Measurements from ENCODE around the gene TBC1D2. TPM values are rescaled to one million over a fixed set of nuclear protein-coding genes. Genes with fewer than 3 reads are reported as not detected.

The TBC1D2 gene
- total and polyA plus RNA-seq, 2 of the 4 experiments (the other 2 are of a cell fraction): 36.9 to 62.7 TPM

DNA sequence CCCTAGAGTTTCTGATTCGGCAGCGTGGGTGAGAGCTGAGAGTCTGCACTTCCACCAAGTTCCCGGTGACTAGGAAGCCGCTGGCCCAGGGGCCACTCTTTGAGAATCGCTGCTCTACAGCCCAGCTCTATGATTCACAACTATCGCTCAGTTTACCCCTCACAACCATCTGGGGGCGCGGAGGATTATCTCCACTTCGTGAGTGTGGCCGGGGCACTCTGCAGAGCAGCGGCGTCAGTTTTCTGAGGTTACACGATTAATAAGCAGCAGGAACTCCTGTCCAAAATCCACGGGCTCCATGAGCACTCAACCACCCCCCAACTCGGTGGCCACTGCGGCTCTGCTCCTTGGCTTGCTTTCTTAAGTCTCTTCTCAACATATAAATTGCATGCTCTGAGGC is 82.3 kb downstream of the TBC1D2 start:
- Histone ChIP-seq H3K9me1 (ENCODE audit: insufficient read depth, low read length) (0 out of 2 replicates have a peak, but pooled peaks cover 9% of the 10 kb centered on the region), H4K5ac (ENCODE audit: low read depth, low read length) (no peak overlapping the region), H3K4ac (ENCODE audit: low read depth, low read length) (no peak overlapping the region), H4K20me1 (ENCODE audit: insufficient read depth, low read length) (no peaks in the 10 kb centered on the region), H3K56ac (ENCODE audit: extremely low read depth, insufficient read depth, low read length) (no peak overlapping the region), H3K27me3 (ENCODE audit: control insufficient read depth, insufficient read depth, low read length) (peaks cover 4% of the 10 kb centered on the region), H3K14ac (replicated peaks; ENCODE audit: low read depth, low read length) (no peak overlapping the region), H3K27ac (ENCODE audit: insufficient read depth, low read length) (no peak overlapping the region), H2BK15ac (ENCODE audit: low read depth, low read length) (no peak overlapping the region), H2AK5ac (ENCODE audit: low read depth, low read length) (no peak overlapping the region), H3K18ac (ENCODE audit: low read depth, low read length) (no peak overlapping the region), H2AK9ac (replicated peaks; ENCODE audit: low read depth, low read length, poor library complexity) (no peak overlapping the region), H3K9me3 (ENCODE audit: control insufficient read depth, insufficient read depth, low read length) (no peaks in the 10 kb centered on the region), H4K91ac (ENCODE audit: insufficient read depth, low read depth, low read length) (no peak overlapping the region), H4K8ac (ENCODE audit: low read depth in 2 of 2, low read length in 2 of 2) (no peak overlapping the region), H3K36me3 (ENCODE audit: control insufficient read depth, insufficient read depth, low read length) (no peaks in the 10 kb centered on the region), H2BK20ac (ENCODE audit: low read depth, low read length) (no peak overlapping the region), H3K4me1 (ENCODE audit: control insufficient read depth, insufficient read depth, low read length) (peaks cover 8% of the 10 kb centered on the region; the same call in 1 of the 2 replicates), H2BK120ac (ENCODE audit: low read depth, low read length) (no peak overlapping the region), H3K79me1 (ENCODE audit: low read depth in 1 of 2, low read length in 2 of 2) (no peaks in the 10 kb centered on the region; a peak in 1 of 4 replicates), H3K9ac (ENCODE audit: low read depth, low read length) (no peak overlapping the region), H2BK5ac (ENCODE audit: low read depth, low read length, poor library complexity, severe bottlenecking) (no peak overlapping the region), H2AFZ (replicated peaks; ENCODE audit: low read length, poor library complexity) (no peak overlapping the region), H3K23ac (ENCODE audit: low read depth, low read length) (no peak overlapping the region), H3K4me3 (ENCODE audit: insufficient read depth, low read depth, low read length) (no peak overlapping the region), H3K4me2 (ENCODE audit: low read depth, low read length) (no peak overlapping the region)
- ChIA-PET POLR2A (ENCODE audit: unreplicated experiment) (no interaction called here), CTCF (no interaction called here)
- TF ChIP-seq CHD1 (IDR thresholded peaks at IDR 0.05; ENCODE audit: low read depth, low read length) (no peak), RCOR1 (IDR thresholded peaks at IDR 0.05; ENCODE audit: insufficient replicate concordance, low read length) (no peak)
- TF ChIP-seq, protein P1, sequence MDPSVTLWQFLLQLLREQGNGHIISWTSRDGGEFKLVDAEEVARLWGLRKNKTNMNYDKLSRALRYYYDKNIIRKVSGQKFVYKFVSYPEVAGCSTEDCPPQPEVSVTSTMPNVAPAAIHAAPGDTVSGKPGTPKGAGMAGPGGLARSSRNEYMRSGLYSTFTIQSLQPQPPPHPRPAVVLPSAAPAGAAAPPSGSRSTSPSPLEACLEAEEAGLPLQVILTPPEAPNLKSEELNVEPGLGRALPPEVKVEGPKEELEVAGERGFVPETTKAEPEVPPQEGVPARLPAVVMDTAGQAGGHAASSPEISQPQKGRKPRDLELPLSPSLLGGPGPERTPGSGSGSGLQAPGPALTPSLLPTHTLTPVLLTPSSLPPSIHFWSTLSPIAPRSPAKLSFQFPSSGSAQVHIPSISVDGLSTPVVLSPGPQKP (IDR thresholded peaks at IDR 0.05; ENCODE audit: borderline replicate concordance, low read depth, low read length): no peak
- in situ Hi-C loops (cut with MboI; ENCODE audit: low sequenced_read_pairs) (no loop called here), intact Hi-C loops (cut with micrococcal nuclease) (no loop called here), dilution Hi-C loops (cut with HindIII; ENCODE audit: low sequenced_read_pairs, unreplicated experiment) (no loop called here)
- ATAC-seq (ENCODE audit: low read depth): no peak
- no TSS peak for BruUV-seq (replicated peaks)
- WGBS, 2 experiments (ENCODE audit: extremely low coverage in 2 of 2, insufficient read length in 1 of 2): 52% methylated on average over 5 of the region's 16 CpGs; no CpG with 5 or more reads in 1 of the 2 experiments
- no peak for DNase-seq

All from IMR-90 (cell line).